Fibroblast of lung (primary cell): Measurements from ENCODE around the gene CDK18. TPM values are rescaled to one million over a fixed set of nuclear protein-coding genes. Genes with fewer than 3 reads are reported as not detected.

Experiments used
- DNase-seq, 2 donors: peaks; one replicate each; pipeline versions ENCODE4 v3.0.0 to v3.0.0-alpha.2; 2010; ENCODE audit warnings: low read depth in 2 of 2
- H2AFZ ChIP-seq: 2 replicates; pipeline ENCODE4 v1.5.1; 2012; ENCODE audit warnings: low read length, control low read depth, inconsistent platforms
- H3K27ac ChIP-seq: 2 replicates; pipeline ENCODE4 v1.5.1; 2011; ENCODE audit warnings: low read length, control low read depth; ENCODE audit not compliant: insufficient read depth
- H3K27me3 ChIP-seq: 2 replicates; pipeline ENCODE4 v1.5.1; 2011; ENCODE audit warnings: mild to moderate bottlenecking, low read length; ENCODE audit not compliant: control insufficient read depth, insufficient read depth
- H3K36me3 ChIP-seq: 2 replicates; pipeline ENCODE4 v1.5.1; 2011; ENCODE audit warnings: low read length; ENCODE audit not compliant: control insufficient read depth, insufficient read depth
- H3K4me1 ChIP-seq: 2 replicates; pipeline ENCODE4 v1.5.1; 2011; ENCODE audit warnings: low read length; ENCODE audit not compliant: control insufficient read depth, insufficient read depth; ENCODE audit errors: extremely low read depth
- H3K4me2 ChIP-seq: 2 replicates; pipeline ENCODE4 v1.5.1; 2011; ENCODE audit warnings: low read length, control low read depth; ENCODE audit not compliant: insufficient read depth; ENCODE audit errors: extremely low read depth
- H3K4me3 ChIP-seq, 4 experiments: fragments of 200-600 bp in 1 of 4; sonication (generic) in 1 of 4; replicated peaks in 1 of 4; 2 replicates each; pipeline ENCODE4 v1.5.1; 2011 to 2016; ENCODE audit warnings: low read length in 4 of 4, low read depth in 3 of 4, mild to moderate bottlenecking in 3 of 4, control low read depth in 2 of 4, inconsistent platforms in 1 of 4, mixed read lengths in 1 of 4; ENCODE audit not compliant: insufficient read depth in 1 of 4; ENCODE audit errors: control extremely low read depth in 1 of 4
- H3K79me2 ChIP-seq: 2 replicates; pipeline ENCODE4 v1.5.1; 2012; ENCODE audit warnings: mild to moderate bottlenecking, low read length, inconsistent platforms; ENCODE audit not compliant: control insufficient read depth, insufficient read depth
- H3K9ac ChIP-seq: 2 replicates; pipeline ENCODE4 v1.5.1; 2011; ENCODE audit warnings: mild to moderate bottlenecking, low read length, control low read depth; ENCODE audit not compliant: insufficient read depth
- H3K9me3 ChIP-seq: 2 replicates; pipeline ENCODE4 v1.5.1; 2012; ENCODE audit warnings: low read depth, low read length; ENCODE audit not compliant: control insufficient read depth, insufficient read depth
- H4K20me1 ChIP-seq: 2 replicates; pipeline ENCODE4 v1.5.1; 2011; ENCODE audit warnings: low read length; ENCODE audit not compliant: control insufficient read depth, insufficient read depth; ENCODE audit errors: extremely low read depth
- EZH2 ChIP-seq: IDR thresholded peaks from 2 replicates; pipeline ENCODE4 v1.5.1; 2012; ENCODE audit warnings: low read length, control low read depth, mild to moderate bottlenecking; ENCODE audit errors: missing control alignments
- polyA plus RNA-seq, 2 donors: library from polyadenylated mRNA; depleted of rRNA in 1 of 2; stranded (reverse) in 1 of 2; unstranded in 1 of 2; fragments of >200 nt; gene quantifications; 2 replicates each; pipeline ENCODE4 v1.2.1, GENCODE V29; 2011 to 2012; ENCODE audit warnings: missing spikeins in 1 of 2
- total RNA-seq: library from RNA; depleted of rRNA; stranded (reverse); fragments of >200 nt; gene quantifications from 2 replicates; pipeline ENCODE4 v1.2.1, GENCODE V29; 2014
- TF ChIP-seq, protein P1 (sequence below), 2 donors: IDR thresholded peaks in 1 of 2; conservative IDR thresholded peaks in 1 of 2; 1 replicate in 1 of 2; 2 replicates in 1 of 2; pipeline ENCODE4 v1.5.1; 2011 to 2012; ENCODE audit warnings: low read length in 2 of 2, control low read depth in 1 of 2, inconsistent platforms in 1 of 2, low read depth in 1 of 2, mild to moderate bottlenecking in 1 of 2

Gene CDK18
- total and polyA plus RNA-seq, 2 donors (not counting 1 experiment from before 2014, with no cell fraction given): 0.33 to 2.1 TPM

DNA sequence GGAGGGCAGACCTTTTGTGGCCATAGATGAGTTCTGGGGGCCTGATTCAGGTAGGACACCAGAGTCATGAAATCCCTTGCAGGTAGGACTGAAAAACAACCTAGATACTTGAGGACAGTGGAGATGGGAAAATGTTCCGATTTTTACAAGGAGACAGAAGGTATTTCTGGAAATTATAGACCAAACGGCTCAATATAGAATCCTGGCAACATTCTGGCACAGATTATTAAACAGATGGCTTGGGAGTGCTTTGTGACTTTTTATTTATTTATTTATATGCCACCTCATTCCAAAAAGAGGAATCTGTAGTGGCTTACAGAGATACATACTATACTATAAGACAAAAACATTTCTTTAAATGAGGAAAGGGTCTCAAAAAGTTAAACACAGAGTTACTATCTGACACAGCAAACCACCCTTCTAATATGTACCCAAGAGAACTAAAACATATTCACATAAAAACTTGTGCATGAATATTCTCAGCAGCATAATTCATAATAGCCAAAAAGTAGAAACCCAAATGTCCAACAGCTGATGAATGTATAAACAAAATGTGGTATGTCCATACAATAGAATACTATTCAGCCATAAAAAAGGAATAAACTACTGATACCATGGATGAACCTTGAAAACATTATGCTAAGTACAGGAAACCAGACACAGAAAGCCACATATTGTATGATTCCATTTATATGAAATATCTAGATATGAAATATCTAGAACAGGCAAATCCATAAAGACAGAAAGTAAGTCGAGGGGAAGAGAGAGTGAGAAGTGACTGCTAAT, 49.8 kb downstream of the CDK18 start:
- no peaks in the 10 kb centered on the region for H3K79me2 ChIP-seq
- H3K9me3 ChIP-seq: no peaks in the 10 kb centered on the region
- DNase-seq: no peak
- no peak overlapping the region for H3K4me2 ChIP-seq
- no peaks in the 10 kb centered on the region for H3K4me1 ChIP-seq
- no peak overlapping the region for H2AFZ ChIP-seq
- no peaks in the 10 kb centered on the region for H3K27me3 ChIP-seq
- no peak overlapping the region for H3K27ac ChIP-seq
- no peak overlapping the region for H3K4me3 ChIP-seq
- TF ChIP-seq, protein P1, sequence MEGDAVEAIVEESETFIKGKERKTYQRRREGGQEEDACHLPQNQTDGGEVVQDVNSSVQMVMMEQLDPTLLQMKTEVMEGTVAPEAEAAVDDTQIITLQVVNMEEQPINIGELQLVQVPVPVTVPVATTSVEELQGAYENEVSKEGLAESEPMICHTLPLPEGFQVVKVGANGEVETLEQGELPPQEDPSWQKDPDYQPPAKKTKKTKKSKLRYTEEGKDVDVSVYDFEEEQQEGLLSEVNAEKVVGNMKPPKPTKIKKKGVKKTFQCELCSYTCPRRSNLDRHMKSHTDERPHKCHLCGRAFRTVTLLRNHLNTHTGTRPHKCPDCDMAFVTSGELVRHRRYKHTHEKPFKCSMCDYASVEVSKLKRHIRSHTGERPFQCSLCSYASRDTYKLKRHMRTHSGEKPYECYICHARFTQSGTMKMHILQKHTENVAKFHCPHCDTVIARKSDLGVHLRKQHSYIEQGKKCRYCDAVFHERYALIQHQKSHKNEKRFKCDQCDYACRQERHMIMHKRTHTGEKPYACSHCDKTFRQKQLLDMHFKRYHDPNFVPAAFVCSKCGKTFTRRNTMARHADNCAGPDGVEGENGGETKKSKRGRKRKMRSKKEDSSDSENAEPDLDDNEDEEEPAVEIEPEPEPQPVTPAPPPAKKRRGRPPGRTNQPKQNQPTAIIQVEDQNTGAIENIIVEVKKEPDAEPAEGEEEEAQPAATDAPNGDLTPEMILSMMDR (conservative IDR thresholded peaks at IDR 0.05 in 1 of 2, IDR thresholded peaks at IDR 0.05 in 1 of 2; ENCODE audit: low read depth in 1 of 2, low read length in 2 of 2): no peak
- TF ChIP-seq EZH2: no peak
- H3K9ac ChIP-seq: no peak overlapping the region
- no peaks in the 10 kb centered on the region for H3K36me3 ChIP-seq
- no peaks in the 10 kb centered on the region for H4K20me1 ChIP-seq

DNA sequence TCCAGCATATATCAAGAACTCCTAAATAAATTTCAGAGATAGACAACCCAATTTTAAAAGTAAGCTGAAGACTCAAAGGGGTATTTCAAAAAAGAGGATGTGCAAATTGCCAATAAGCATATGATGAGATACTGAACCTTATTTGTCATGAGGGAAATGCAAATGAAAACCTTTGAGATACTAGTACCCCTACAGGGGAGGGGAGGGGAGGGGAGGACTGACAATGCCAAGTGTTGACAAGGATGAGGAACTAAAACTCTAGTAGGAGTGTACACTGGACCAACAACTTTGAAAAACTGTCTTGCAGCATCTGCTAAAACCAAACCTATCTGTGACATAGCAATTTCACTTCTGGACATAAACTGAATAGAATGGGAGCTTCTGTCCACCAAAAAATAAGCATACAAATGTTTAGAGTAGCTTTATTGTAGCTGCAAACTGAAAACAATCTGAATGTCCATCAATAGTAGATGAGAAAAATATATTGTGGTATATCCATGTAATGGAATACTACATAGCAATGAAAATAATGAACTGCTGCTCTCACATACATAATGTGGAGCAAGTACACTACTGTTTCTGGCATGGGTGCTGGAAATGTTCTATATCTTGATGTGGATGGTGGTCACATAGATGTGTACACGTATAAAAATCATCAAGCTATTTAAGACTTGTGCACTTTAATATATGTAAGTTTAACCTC, 57.2 kb downstream of the CDK18 start:
- no peaks in the 10 kb centered on the region for H4K20me1 ChIP-seq
- no peaks in the 10 kb centered on the region for H3K4me1 ChIP-seq
- H3K4me3 ChIP-seq: no peak overlapping the region
- no peaks in the 10 kb centered on the region for H3K79me2 ChIP-seq
- H2AFZ ChIP-seq: no peak overlapping the region
- no peak overlapping the region for H3K4me2 ChIP-seq
- DNase-seq: no peak
- H3K36me3 ChIP-seq: no peaks in the 10 kb centered on the region
- H3K27ac ChIP-seq: no peak overlapping the region
- H3K9ac ChIP-seq: no peak overlapping the region
- H3K27me3 ChIP-seq: no peaks in the 10 kb centered on the region
- H3K9me3 ChIP-seq: no peaks in the 10 kb centered on the region
- TF ChIP-seq, protein P1 (conservative IDR thresholded peaks at IDR 0.05 in 1 of 2, IDR thresholded peaks at IDR 0.05 in 1 of 2; ENCODE audit: low read depth in 1 of 2, low read length in 2 of 2): no peak
- TF ChIP-seq EZH2: no peak

DNA sequence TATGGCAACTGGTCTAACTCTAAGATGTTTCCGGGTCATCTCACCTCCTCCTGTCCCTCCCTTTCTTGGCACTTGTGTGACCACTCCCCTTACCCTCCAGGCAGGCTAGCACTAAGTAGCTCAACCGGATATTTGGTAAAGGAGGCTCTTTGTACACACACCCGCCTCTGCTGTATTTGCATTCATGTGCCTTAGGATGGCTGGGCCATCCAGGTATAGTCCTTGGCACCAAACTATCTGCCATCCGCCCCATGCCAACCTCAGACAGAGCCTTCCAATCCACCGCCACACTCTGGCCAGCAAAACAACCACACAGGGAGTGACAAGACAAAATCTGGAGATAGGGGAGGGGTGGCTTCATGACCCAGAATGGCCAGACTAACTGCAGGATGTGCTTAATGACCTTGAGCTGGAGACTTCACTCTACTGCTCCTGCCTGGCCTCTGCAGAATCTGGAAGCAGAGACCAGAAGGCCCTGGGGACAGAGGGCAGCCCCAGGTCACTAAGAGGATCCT, 59.5 kb downstream of the CDK18 start:
- no peak for DNase-seq
- Histone ChIP-seq H4K20me1 (no peaks in the 10 kb centered on the region), H3K9ac (no peak overlapping the region), H3K36me3 (no peaks in the 10 kb centered on the region), H3K9me3 (no peaks in the 10 kb centered on the region), H3K27ac (no peak overlapping the region), H3K79me2 (no peaks in the 10 kb centered on the region), H3K4me1 (no peaks in the 10 kb centered on the region), H3K4me3 (no peak overlapping the region), H2AFZ (no peak overlapping the region), H3K27me3 (peaks cover 18% of the 10 kb centered on the region), H3K4me2 (no peak overlapping the region)
- no peak for TF ChIP-seq EZH2
- TF ChIP-seq, protein P1 (conservative IDR thresholded peaks at IDR 0.05 in 1 of 2, IDR thresholded peaks at IDR 0.05 in 1 of 2; ENCODE audit: low read depth in 1 of 2, low read length in 2 of 2): no peak
